Trophoblast cell (in vitro differentiated cells and primary cell): ENCODE measurements around the gene MAB21L4.

ENCODE experiments used
- DNase-seq, 2 donors: peaks; one replicate each; pipeline ENCODE4 v3.0.0-alpha.2; 2016
- H2AFZ ChIP-seq: 2 replicates; pipeline ENCODE4 v1.6.1; 2013; ENCODE audit warnings: low read length, moderate library complexity, mild to moderate bottlenecking; ENCODE audit not compliant: insufficient read depth, poor library complexity
- H2AK5ac ChIP-seq: 2 replicates; pipeline ENCODE4 v1.6.1; 2013; ENCODE audit warnings: mild to moderate bottlenecking, low read length
- H2BK120ac ChIP-seq: 2 replicates; pipeline ENCODE4 v1.6.1; 2013; ENCODE audit warnings: low read length, mild to moderate bottlenecking, moderate library complexity; ENCODE audit not compliant: insufficient read depth, poor library complexity
- H2BK12ac ChIP-seq: 2 replicates; pipeline ENCODE4 v1.6.1; 2013; ENCODE audit warnings: mild to moderate bottlenecking, low read length, moderate library complexity
- H2BK5ac ChIP-seq: 2 replicates; pipeline ENCODE4 v1.6.1; 2013; ENCODE audit warnings: low read length, low read depth, moderate library complexity, mild to moderate bottlenecking; ENCODE audit not compliant: poor library complexity
- H3K14ac ChIP-seq: 2 replicates; pipeline ENCODE4 v1.6.1; 2013; ENCODE audit warnings: mild to moderate bottlenecking, low read length
- H3K18ac ChIP-seq: 2 replicates; pipeline ENCODE4 v1.6.1; 2013; ENCODE audit warnings: mild to moderate bottlenecking, low read length
- H3K23ac ChIP-seq: 2 replicates; pipeline ENCODE4 v1.6.1; 2013; ENCODE audit warnings: low read length
- H3K27ac ChIP-seq: 2 replicates; pipeline ENCODE4 v1.5.1; 2013; ENCODE audit warnings: low read depth, mild to moderate bottlenecking, inconsistent platforms, low read length, moderate library complexity
- H3K27me3 ChIP-seq: 2 replicates; pipeline ENCODE4 v1.6.1; 2013; ENCODE audit warnings: inconsistent platforms, mild to moderate bottlenecking, low read length, moderate library complexity; ENCODE audit not compliant: insufficient read depth
- H3K36me3 ChIP-seq, 2 experiments: 1 replicate in 1 of 2; 2 replicates in 1 of 2; pipeline ENCODE4 v1.6.1; 2013; ENCODE audit warnings: low read length in 2 of 2, mild to moderate bottlenecking in 2 of 2, moderate library complexity in 1 of 2; ENCODE audit not compliant: insufficient read depth in 2 of 2, control insufficient read depth in 1 of 2
- H3K4ac ChIP-seq: 2 replicates; pipeline ENCODE4 v1.6.1; 2013; ENCODE audit warnings: low read depth, mild to moderate bottlenecking, low read length, moderate library complexity
- H3K4me1 ChIP-seq, 2 experiments: 1 replicate in 1 of 2; 2 replicates in 1 of 2; pipeline ENCODE4 v1.6.1; 2013; ENCODE audit warnings: low read length in 2 of 2, mild to moderate bottlenecking in 2 of 2, moderate library complexity in 1 of 2; ENCODE audit not compliant: insufficient read depth in 2 of 2, control insufficient read depth in 1 of 2
- H3K4me2 ChIP-seq: 2 replicates; pipeline ENCODE4 v1.6.1; 2013; ENCODE audit warnings: inconsistent platforms, mild to moderate bottlenecking, low read length, moderate library complexity
- H3K4me3 ChIP-seq: 2 replicates; pipeline ENCODE4 v1.5.1; 2013; ENCODE audit warnings: mild to moderate bottlenecking, low read depth, low read length, inconsistent platforms
- H3K79me1 ChIP-seq: one replicate; pipeline ENCODE4 v1.6.1; 2013; ENCODE audit warnings: low read length
- H3K79me2 ChIP-seq: 2 replicates; pipeline ENCODE4 v1.6.1; 2013; ENCODE audit warnings: low read length, mild to moderate bottlenecking; ENCODE audit not compliant: control insufficient read depth, insufficient read depth, poor library complexity
- H3K9ac ChIP-seq: 2 replicates; pipeline ENCODE4 v1.6.1; 2013; ENCODE audit warnings: mild to moderate bottlenecking, low read length
- H3K9me3 ChIP-seq: 2 replicates; pipeline ENCODE4 v1.6.1; 2013; ENCODE audit warnings: low read depth, mild to moderate bottlenecking, control low read depth, inconsistent platforms, low read length; ENCODE audit not compliant: insufficient read depth
- H4K12ac ChIP-seq: 2 replicates; pipeline ENCODE4 v1.6.1; 2013; ENCODE audit warnings: low read depth, mild to moderate bottlenecking, low read length, moderate library complexity
- H4K8ac ChIP-seq: 2 replicates; pipeline ENCODE4 v1.6.1; 2013; ENCODE audit warnings: low read depth, mild to moderate bottlenecking, low read length, moderate library complexity
- H4K91ac ChIP-seq: one replicate; pipeline ENCODE4 v1.6.1; 2013; ENCODE audit warnings: low read depth, mild to moderate bottlenecking, low read length, moderate library complexity
- WGBS: extraction: QIAGEN DNeasy Blood & Tissue Kit; methylation state at CpG from one replicate; pipeline ENCODE4 v1.1.7; 2013; ENCODE audit warnings: missing lambda C conversion rate; ENCODE audit not compliant: insufficient read length, insufficient coverage; ENCODE audit errors: extremely low coverage; 5-methylcytosine and 5-hydroxymethylcytosine counted together

Gene MAB21L4

GRCh38 chr2:240889601-240890560 lies 6.1 kb downstream of the MAB21L4 start:
- no peak overlapping the region for H2BK120ac ChIP-seq
- H3K9me3 ChIP-seq: no peaks in the 10 kb centered on the region
- H2AFZ ChIP-seq: no peak overlapping the region
- H3K23ac ChIP-seq: no peak overlapping the region
- WGBS: no CpG with 5 or more reads among the region's 38 CpGs
- H4K12ac ChIP-seq: no peak overlapping the region
- H3K4me1 ChIP-seq: peaks cover 26 to 28% of the 10 kb centered on the region in 2 experiments
- H3K79me2 ChIP-seq: no peaks in the 10 kb centered on the region
- no peak overlapping the region for H4K91ac ChIP-seq
- H3K4me3 ChIP-seq: no peak overlapping the region
- H4K8ac ChIP-seq: no peak overlapping the region
- no peaks in the 10 kb centered on the region for H3K36me3 ChIP-seq
- no peak overlapping the region for H2BK5ac ChIP-seq
- H3K18ac ChIP-seq: no peak overlapping the region
- H3K79me1 ChIP-seq: no peaks in the 10 kb centered on the region
- H3K4me2 ChIP-seq: no peak overlapping the region
- H3K14ac ChIP-seq: no peak overlapping the region
- H3K9ac ChIP-seq: no peak overlapping the region
- H2AK5ac ChIP-seq: no peak overlapping the region
- H3K27ac ChIP-seq: no peak overlapping the region
- H3K27me3 ChIP-seq: no peaks in the 10 kb centered on the region
- DNase-seq: no peak
- H2BK12ac ChIP-seq: no peak overlapping the region
- H3K4ac ChIP-seq: no peak overlapping the region

GRCh38 chr2:240888890-240889573 lies 6.9 kb downstream of the MAB21L4 start:
- no peak for DNase-seq
- Histone ChIP-seq H2BK12ac (no peak overlapping the region), H2AK5ac (no peak overlapping the region), H3K23ac (no peak overlapping the region), H3K4me2 (no peak overlapping the region), H3K14ac (no peak overlapping the region), H3K36me3 (no peaks in the 10 kb centered on the region), H4K8ac (no peak overlapping the region), H3K9me3 (peaks cover 4% of the 10 kb centered on the region), H2BK120ac (no peak overlapping the region), H3K4ac (no peak overlapping the region), H2AFZ (no peak overlapping the region), H3K9ac (no peak overlapping the region), H3K4me3 (no peak overlapping the region), H3K79me2 (no peaks in the 10 kb centered on the region), H4K12ac (no peak overlapping the region), H3K79me1 (no peaks in the 10 kb centered on the region), H3K27ac (no peak overlapping the region), H3K27me3 (no peaks in the 10 kb centered on the region), H3K18ac (no peak overlapping the region), H2BK5ac (no peak overlapping the region), H4K91ac (no peak overlapping the region), H3K4me1 (peaks cover 24 to 25% of the 10 kb centered on the region in 2 experiments)
- no CpG with 5 or more reads among the region's 11 CpGs for WGBS

GRCh38 chr2:240888130-240888889 lies 7.6 kb downstream of the MAB21L4 start:
- Histone ChIP-seq H3K18ac (no peak overlapping the region), H3K4me3 (no peak overlapping the region), H4K12ac (no peak overlapping the region), H3K14ac (no peak overlapping the region), H2AK5ac (no peak overlapping the region), H3K79me2 (no peaks in the 10 kb centered on the region), H3K36me3 (no peaks in the 10 kb centered on the region), H3K27me3 (no peaks in the 10 kb centered on the region), H3K4me2 (no peak overlapping the region), H2BK120ac (no peak overlapping the region), H2BK5ac (no peak overlapping the region), H3K4ac (no peak overlapping the region), H3K9me3 (peaks cover 4% of the 10 kb centered on the region), H3K79me1 (no peaks in the 10 kb centered on the region), H3K27ac (no peak overlapping the region), H2AFZ (no peak overlapping the region), H2BK12ac (no peak overlapping the region), H3K9ac (no peak overlapping the region), H3K4me1 (peaks cover 16 to 18% of the 10 kb centered on the region in 2 experiments), H4K8ac (no peak overlapping the region), H3K23ac (no peak overlapping the region), H4K91ac (no peak overlapping the region)
- WGBS: no CpG with 5 or more reads among the region's 37 CpGs
- no peak for DNase-seq

- H3K27me3 ChIP-seq: no peaks in the 10 kb centered on the region
- DNase-seq: no peak
These were observed 8.3 kb downstream of the MAB21L4 start for GRCh38 chr2:240887631-240888030.

More at GRCh38 chr2:240887631-240888030, 8.3 kb downstream of the MAB21L4 start:
- Histone ChIP-seq H2BK5ac (no peak overlapping the region), H3K4me1 (peaks cover 12 to 13% of the 10 kb centered on the region in 2 experiments), H3K4me2 (no peak overlapping the region), H2BK12ac (no peak overlapping the region), H3K14ac (no peak overlapping the region), H3K4ac (no peak overlapping the region), H3K9ac (no peak overlapping the region), H3K18ac (no peak overlapping the region), H4K8ac (no peak overlapping the region), H4K91ac (no peak overlapping the region), H2BK120ac (no peak overlapping the region), H3K79me1 (no peaks in the 10 kb centered on the region), H2AK5ac (no peak overlapping the region), H3K27ac (no peak overlapping the region), H3K9me3 (peaks cover 4% of the 10 kb centered on the region), H3K4me3 (no peak overlapping the region), H2AFZ (no peak overlapping the region), H3K23ac (no peak overlapping the region), H3K79me2 (no peaks in the 10 kb centered on the region), H3K36me3 (no peaks in the 10 kb centered on the region), H4K12ac (no peak overlapping the region)
- no CpG with 5 or more reads among the region's 4 CpGs for WGBS
